HG03066 (cell line): ENCODE results near the gene PRAMEF14.
"Not testable (repeated sequence)": the region's sequence is repeated elsewhere in the genome, so short reads cannot be mapped to it uniquely, and the experiment has no call there.

Experiments
- ATAC-seq: cut with Tn5 transposase; IDR thresholded peaks from one replicate; pipeline ENCODE4 v1.9.1; 2021; ENCODE audit warnings: low read depth; ENCODE audit not compliant: unreplicated experiment

The PRAMEF14 gene

GRCh38 chr1:13347034-13347433, at the start of gene PRAMEF14:
PRAMEF14 (minus strand) TSS chr1:13347134; CDS start chr1:13345314, 1,820 bp downstream.
- ATAC-seq = not testable (repeated sequence)

- ATAC-seq = not testable (repeated sequence)
These were observed 48.4 kb upstream of the PRAMEF14 start for GRCh38 chr1:13395311-13395710.

- not testable (repeated sequence) for ATAC-seq
These were observed 47.8 kb upstream of the PRAMEF14 start for GRCh38 chr1:13394761-13395160.

GRCh38 chr1:13393004-13393403, 46.1 kb upstream of the PRAMEF14 start:
- ATAC-seq = not testable (repeated sequence)

GRCh38 chr1:13389332-13389731, 42.4 kb upstream of the PRAMEF14 start, which contains the start of gene PRAMEF17:
PRAMEF17 (plus strand) TSS chr1:13389632; CDS start chr1:13389658, 26 bp downstream.
- not testable (repeated sequence) for ATAC-seq

DNA sequence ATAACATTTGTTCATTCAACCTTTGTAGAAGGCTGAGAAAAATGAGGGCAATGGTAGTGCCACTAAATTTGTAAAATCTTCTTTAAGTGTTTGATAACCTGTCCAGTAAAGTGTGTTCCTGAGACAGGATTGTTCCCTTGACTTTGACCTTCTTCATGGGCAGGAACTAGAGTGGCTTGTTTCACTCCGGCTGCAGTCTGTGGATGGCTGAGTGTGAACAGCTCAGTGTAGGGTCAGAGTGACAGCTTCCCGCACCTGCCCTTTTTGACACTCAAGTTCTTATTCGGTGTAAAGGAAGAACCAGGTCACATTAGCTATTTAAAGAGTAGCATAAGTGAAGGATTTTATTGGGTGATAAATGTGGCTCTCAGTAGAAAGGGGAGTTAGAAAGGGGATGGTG, 33.4 kb upstream of the PRAMEF14 start:
- not testable (repeated sequence) for ATAC-seq

DNA sequence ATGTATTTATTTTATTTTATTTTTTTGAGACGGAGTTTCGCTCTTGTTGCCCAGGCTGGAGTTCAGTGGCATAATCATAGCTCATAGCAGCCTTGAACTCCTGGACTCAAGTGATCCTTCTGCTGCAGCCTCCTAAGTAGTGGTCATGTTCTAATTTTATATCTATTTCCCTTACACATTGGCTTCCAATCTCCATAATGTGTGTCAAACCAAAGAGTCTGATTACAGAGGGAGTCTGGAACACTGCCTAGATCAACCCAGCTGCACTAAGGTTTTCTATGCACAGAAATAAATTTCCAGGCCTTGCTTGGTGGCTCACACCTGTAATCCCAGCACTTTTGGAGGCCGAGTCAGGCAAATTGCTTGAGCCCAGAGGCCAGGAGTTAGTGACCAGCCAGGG, 32.0 kb upstream of the PRAMEF14 start:
- ATAC-seq = not testable (repeated sequence)

- ATAC-seq = not testable (repeated sequence)
These were observed 21.6 kb upstream of the PRAMEF14 start for GRCh38 chr1:13368544-13368943.

DNA sequence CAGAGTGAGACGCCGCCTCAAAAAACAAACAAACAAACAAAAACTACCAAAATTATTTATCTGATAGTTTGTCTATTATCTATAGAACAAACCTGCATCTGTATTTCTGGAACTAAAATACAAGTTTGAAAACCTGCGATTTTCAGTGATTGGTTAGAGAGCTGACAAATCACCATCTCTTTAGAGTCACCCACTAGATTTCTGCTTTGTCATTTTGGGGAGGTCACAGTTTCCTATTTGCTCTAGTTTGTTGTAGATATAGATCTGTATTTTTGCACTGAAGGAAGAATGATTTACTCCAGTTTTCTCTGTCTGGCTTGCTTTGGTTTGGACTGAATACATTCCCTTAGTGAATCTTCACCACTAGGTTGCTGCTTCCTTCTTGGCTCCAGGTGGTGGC, 19.6 kb upstream of the PRAMEF14 start:
- ATAC-seq = not testable (repeated sequence)

DNA sequence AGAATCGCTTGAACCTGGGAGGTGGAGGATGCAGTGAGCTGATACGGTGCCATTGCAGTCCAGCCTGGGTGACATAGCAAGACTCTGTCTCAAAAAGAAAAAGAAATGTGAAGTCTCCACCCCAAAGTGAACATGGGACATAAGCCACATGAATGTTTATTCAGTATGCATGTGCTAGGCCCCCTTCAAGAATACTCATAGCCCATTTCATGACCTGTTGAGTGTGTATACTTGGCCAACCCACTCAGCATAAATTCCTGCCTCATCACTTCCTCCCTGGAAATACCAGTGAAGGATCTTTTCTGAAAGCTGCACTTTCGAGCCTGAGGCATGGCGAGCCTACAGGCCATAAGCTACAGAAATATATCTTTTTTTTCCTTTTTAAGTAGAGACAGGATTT, 18.0 kb upstream of the PRAMEF14 start:
- not testable (repeated sequence) for ATAC-seq

DNA sequence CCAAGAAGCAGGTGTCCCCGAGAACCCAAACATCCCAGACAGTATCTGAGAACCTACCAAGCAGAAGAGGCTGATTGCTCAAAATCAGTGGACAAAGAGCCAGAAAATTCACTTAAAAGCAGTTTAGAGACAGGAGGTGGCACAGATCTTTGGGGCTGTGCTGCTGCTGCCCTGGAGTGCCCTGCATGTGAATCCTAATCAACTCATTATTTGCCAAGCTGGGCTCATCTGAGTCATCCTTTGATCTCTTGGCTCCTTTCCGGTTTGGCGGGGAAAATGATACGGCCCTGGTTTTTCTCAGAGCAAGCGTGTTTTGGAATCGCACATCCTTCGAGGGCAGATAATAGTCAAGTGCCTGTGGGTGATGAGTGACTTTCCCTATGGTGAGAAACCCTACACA, 15.4 kb upstream of the PRAMEF14 start:
- ATAC-seq = not testable (repeated sequence)

GRCh38 chr1:13356774-13357173, 9.8 kb upstream of the PRAMEF14 start:
- ATAC-seq = not testable (repeated sequence)

DNA sequence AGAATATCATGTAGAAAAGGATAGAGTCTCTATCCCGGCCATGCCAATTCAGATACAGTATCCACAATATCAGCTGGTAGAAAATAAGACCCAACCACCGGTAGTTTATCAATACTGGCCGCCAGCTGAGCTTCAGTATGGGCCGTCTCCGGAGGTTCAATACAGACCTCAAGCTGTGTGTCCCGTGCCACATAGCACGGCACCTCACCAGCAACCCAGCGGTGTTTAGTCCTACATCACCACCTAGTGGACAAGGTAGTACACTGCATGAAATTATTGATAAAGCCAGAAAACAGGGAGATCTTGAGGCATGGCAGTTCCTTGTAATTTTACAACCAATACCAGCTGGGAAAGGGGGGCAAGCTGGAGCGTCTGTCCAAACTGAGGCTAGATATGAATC, 7.5 kb upstream of the PRAMEF14 start:
- ATAC-seq = not testable (repeated sequence)

DNA sequence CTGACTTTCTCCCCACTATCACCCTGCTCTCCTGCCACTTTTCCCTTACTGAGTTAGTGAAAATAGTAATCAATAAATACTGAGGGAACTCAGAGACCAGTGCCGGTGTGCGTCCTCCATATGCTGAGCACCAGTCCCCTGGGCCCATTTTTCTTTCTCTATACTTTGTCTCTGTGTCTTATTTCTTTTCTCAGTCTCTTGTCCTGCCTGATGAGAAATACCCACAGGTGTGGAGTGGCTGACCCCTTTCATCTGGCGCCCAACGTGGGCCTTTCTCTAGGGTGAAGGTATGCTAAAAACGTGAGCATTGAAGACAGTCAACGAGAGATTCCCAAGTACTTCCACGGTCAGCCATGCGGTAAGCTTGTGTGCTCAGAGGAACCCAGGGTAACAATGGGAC, 6.5 kb upstream of the PRAMEF14 start:
- ATAC-seq = not testable (repeated sequence)

DNA sequence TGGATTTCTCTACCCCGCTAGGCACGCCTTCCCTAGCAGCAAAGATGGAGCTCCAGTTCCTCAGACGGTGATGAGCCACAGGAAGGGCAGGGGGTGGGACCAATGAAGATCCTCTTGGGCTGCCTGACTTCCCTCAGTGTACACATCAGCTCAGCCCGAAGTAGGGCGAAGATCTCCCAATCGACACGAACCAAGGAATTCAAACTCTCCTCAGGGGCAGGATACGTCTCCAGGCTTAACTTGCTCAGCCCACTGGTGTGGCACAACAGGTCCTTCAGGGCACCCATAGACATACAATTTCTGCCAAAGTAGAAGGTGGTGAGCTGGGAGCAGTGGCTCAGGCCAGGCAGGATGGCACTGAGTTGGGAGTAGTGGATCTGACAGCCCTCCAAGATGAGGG, 4.4 kb downstream of the PRAMEF14 start:
- not testable (repeated sequence) for ATAC-seq

GRCh38 chr1:13315281-13315680, 31.7 kb downstream of the PRAMEF14 start, which contains the start of gene PRAMEF15:
PRAMEF15 (plus strand) TSS chr1:13315581; CDS start chr1:13318408, 2,827 bp downstream.
- ATAC-seq = not testable (repeated sequence)

DNA sequence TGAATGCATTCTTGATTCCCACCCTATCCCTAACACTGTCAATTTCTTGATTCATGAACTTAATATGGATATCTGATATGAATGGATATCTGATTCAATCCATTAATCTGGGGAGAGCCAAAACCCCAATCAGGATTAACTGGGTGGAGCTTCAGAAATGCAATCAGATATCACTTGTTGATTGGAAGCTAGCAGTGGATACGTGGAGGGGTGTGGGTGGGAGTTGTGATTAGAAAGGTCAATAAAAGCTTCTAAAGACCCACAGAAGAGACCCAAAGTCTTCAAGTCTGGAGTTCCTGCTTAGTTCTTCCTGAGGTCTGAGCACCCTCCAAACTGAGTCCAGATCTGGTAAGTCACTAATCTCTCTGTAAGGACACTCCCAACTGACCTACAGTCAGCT, 43.7 kb downstream of the PRAMEF14 start, which contains the start of gene PRAMEF33:
Gene PRAMEF33 (plus strand): TSS at position 301 of the 400 bp plus-strand sequence. CDS start 2,416 bp downstream, outside the sequence.
- not testable (repeated sequence) for ATAC-seq

- not testable (repeated sequence) for ATAC-seq
These were observed 44.7 kb downstream of the PRAMEF14 start for GRCh38 chr1:13302197-13302596.

DNA sequence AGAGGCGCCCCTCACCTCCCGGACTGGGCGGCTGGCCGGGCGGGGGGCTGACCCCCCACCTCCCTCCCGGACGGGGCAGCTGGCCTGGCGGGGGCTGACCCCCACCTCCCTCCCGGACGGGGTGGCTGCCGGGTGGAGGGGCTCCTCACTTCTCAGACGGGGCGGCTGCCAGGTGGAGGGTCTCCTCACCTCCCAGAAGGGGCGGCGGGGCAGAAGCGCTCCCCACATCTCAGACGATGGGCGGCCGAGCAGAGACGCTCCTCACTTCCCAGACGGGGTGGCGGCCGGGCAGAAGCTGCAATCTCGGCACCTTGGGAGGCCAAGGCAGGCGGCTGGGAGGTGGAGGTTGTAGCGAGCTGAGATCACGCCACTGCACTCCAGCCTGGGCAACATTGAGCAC, 48.2 kb downstream of the PRAMEF14 start:
- not testable (repeated sequence) for ATAC-seq

DNA sequence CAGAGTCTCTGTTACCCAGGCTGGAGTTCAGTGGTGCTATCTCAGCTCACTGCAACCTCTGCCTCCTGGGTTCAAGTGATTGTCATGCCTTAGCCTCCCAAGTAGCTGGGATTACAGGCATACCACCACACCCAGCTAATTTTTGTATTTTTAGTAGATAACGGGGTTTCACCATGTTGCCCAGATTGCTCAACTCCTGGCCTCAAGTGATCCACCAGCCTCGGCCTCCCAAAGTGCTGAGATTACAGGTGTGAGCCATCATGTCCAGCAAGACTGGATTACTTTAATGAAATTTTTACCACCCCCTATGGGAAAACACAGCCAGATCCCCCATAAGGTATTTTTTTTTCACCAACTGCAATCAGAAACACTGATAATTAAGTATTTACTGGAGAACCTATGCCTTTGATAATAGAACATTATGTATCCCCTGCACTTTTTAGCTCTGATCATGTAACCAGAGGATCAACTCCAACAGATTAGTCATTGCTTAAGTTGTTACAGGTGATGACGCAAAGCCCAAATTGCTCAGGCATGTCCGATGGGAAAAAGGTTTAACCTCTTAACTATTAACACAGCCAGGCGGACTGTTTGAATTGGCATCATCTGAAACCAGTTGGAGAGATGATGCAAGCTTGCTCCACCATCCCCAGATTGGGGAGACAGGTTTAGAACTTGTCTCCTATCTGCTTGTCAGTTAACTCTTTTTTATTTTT, 49.6 kb downstream of the PRAMEF14 start:
- ATAC-seq = not testable (repeated sequence)
